GM19324 (cell line): ENCODE results near the gene SLC35G6.
"Not testable (repeated sequence)": the region's sequence is repeated elsewhere in the genome, so short reads cannot be mapped to it uniquely, and the experiment has no call there.

ENCODE experiments used
- ATAC-seq: cut with Tn5 transposase; IDR thresholded peaks from one replicate; pipeline ENCODE4 v1.9.1; 2021; ENCODE audit warnings: mild to moderate bottlenecking, moderate library complexity; ENCODE audit not compliant: unreplicated experiment, low FRiP score

The SLC35G6 gene

GRCh38 chr17:7481275-7481674, at the start of gene SLC35G6:
SLC35G6 (plus strand) TSS chr17:7481446; CDS start chr17:7481517, 71 bp downstream.
- ATAC-seq = not testable (repeated sequence)

- ATAC-seq = no peak
These were observed 49.0 kb upstream of the SLC35G6 start for GRCh38 chr17:7432296-7432695.

GRCh38 chr17:7435676-7436555, 45.3 kb upstream of the SLC35G6 start:
- peak; percentile 16 for ATAC-seq

- no peak for ATAC-seq
These were observed 44.5 kb upstream of the SLC35G6 start for GRCh38 chr17:7436556-7437368.

GRCh38 chr17:7437369-7437863, 43.8 kb upstream of the SLC35G6 start:
- ATAC-seq = no peak

- no peak for ATAC-seq
These were observed 43.2 kb upstream of the SLC35G6 start for GRCh38 chr17:7437950-7438614.

- ATAC-seq = no peak
These were observed 42.4 kb upstream of the SLC35G6 start for GRCh38 chr17:7438656-7439460.

- no peak for ATAC-seq
These were observed 41.7 kb upstream of the SLC35G6 start, which contains the start of gene FGF11 for GRCh38 chr17:7439462-7440112. FGF11 (plus strand) TSS chr17:7439512; CDS start chr17:7439621, 109 bp downstream.

GRCh38 chr17:7440113-7440833, 41.0 kb upstream of the SLC35G6 start:
- ATAC-seq = no peak

- ATAC-seq = no peak
These were observed 40.4 kb upstream of the SLC35G6 start for GRCh38 chr17:7440834-7441195.

GRCh38 chr17:7441266-7441665, 40.0 kb upstream of the SLC35G6 start:
- ATAC-seq = no peak

- no peak for ATAC-seq
These were observed 39.1 kb upstream of the SLC35G6 start for GRCh38 chr17:7442142-7442541.

GRCh38 chr17:7443499-7444485, 37.5 kb upstream of the SLC35G6 start:
- ATAC-seq = no peak

GRCh38 chr17:7444682-7445618, 36.3 kb upstream of the SLC35G6 start, which contains the start of gene CHRNB1:
CHRNB1 (plus strand) TSS chr17:7445061; CDS start chr17:7445128, 67 bp downstream.
- ATAC-seq = no peak

GRCh38 chr17:7445619-7445968, 35.7 kb upstream of the SLC35G6 start:
- no peak for ATAC-seq

- no peak for ATAC-seq
These were observed 32.8 kb upstream of the SLC35G6 start for GRCh38 chr17:7448461-7448860.
